ENCODE measurements around the gene WEE2.
"Not testable (repeated sequence)": the region's sequence is repeated elsewhere in the genome, so short reads cannot be mapped to it uniquely, and the experiment has no call there.

The WEE2 gene

GRCh38 chr7:141714571-141714970, 6.4 kb downstream of the WEE2 start:
- no peak for DNase-seq (ENCODE audit: low spot score)

- DNase-seq (ENCODE audit: low spot score) = no peak
Observed at GRCh38 chr7:141715018-141715417, 6.9 kb downstream of the WEE2 start.

GRCh38 chr7:141715794-141716689, 7.9 kb downstream of the WEE2 start:
- no peak for DNase-seq (ENCODE audit: low spot score)

GRCh38 chr7:141717450-141717849, 9.3 kb downstream of the WEE2 start:
- no peak for DNase-seq (ENCODE audit: low spot score)

- DNase-seq (ENCODE audit: low spot score) = no peak
Observed at GRCh38 chr7:141722529-141722928, 14.4 kb downstream of the WEE2 start.

GRCh38 chr7:141729020-141729419, 20.9 kb downstream of the WEE2 start:
- DNase-seq (ENCODE audit: low spot score) = no peak

- peak; percentile 12 for DNase-seq (ENCODE audit: low spot score)
Observed at GRCh38 chr7:141731476-141732149, 23.5 kb downstream of the WEE2 start.

GRCh38 chr7:141737118-141737835, 29.1 kb downstream of the WEE2 start:
- peak; percentile 11 for DNase-seq (ENCODE audit: low spot score)

- DNase-seq (ENCODE audit: low spot score) = peak; percentile 96
Observed at GRCh38 chr7:141737836-141738591, 29.9 kb downstream of the WEE2 start, which contains the start of gene SSBP1. TSS of gene SSBP1 (plus strand) at chr7:141738358. CDS start at chr7:141739167, 809 bp downstream.

GRCh38 chr7:141738592-141739013, 30.4 kb downstream of the WEE2 start:
- DNase-seq (ENCODE audit: low spot score) = no peak

GRCh38 chr7:141739250-141739649, 31.1 kb downstream of the WEE2 start:
- DNase-seq (ENCODE audit: low spot score) = no peak

GRCh38 chr7:141742229-141742628, 34.1 kb downstream of the WEE2 start:
- no peak for DNase-seq (ENCODE audit: low spot score)

GRCh38 chr7:141744131-141744530, 36.0 kb downstream of the WEE2 start:
- DNase-seq (ENCODE audit: low spot score) = no peak

GRCh38 chr7:141748396-141748795, 40.2 kb downstream of the WEE2 start:
- DNase-seq (ENCODE audit: low spot score) = no peak

- DNase-seq (ENCODE audit: low spot score) = not testable (repeated sequence)
Observed at GRCh38 chr7:141751904-141752303, 43.8 kb downstream of the WEE2 start.

- no peak for DNase-seq (ENCODE audit: low spot score)
Observed at GRCh38 chr7:141752634-141753033, 44.5 kb downstream of the WEE2 start.

GRCh38 chr7:141754939-141755338, 46.8 kb downstream of the WEE2 start:
- peak; percentile 9 for DNase-seq (ENCODE audit: low spot score)

GRCh38 chr7:141763797-141764196, 55.6 kb downstream of the WEE2 start, which contains the start of gene TAS2R3:
TSS of gene TAS2R3 (plus strand) at chr7:141764097. CDS start at chr7:141764159, 62 bp downstream.
- no peak for DNase-seq (ENCODE audit: low spot score)

- DNase-seq (ENCODE audit: low spot score) = not testable (repeated sequence)
Observed at GRCh38 chr7:141770083-141770583, 62.0 kb downstream of the WEE2 start.

GRCh38 chr7:141776374-141776773, 68.2 kb downstream of the WEE2 start, which contains the start of gene TAS2R4:
TSS of gene TAS2R4 (plus strand) at chr7:141776674. CDS start at chr7:141778489, 1,815 bp downstream.
- DNase-seq (ENCODE audit: low spot score) = no peak

All from pons (tissue), 1 donor.